Keratinocyte (primary cell): ENCODE measurements around the gene ACTN1.

ENCODE experiments used
- CTCF ChIP-seq, 3 experiments: IDR thresholded peaks in 1 of 3; conservative IDR thresholded peaks in 1 of 3; optimal IDR thresholded peaks in 1 of 3; 2 replicates in 2 of 3; 3 replicates in 1 of 3; pipeline versions ENCODE3 to v1.5.1; 2011; ENCODE audit warnings: low read length in 3 of 3, mild to moderate bottlenecking in 3 of 3, moderate library complexity in 2 of 3, control low read depth in 1 of 3, inconsistent platforms in 1 of 3; ENCODE audit not compliant: insufficient read depth in 2 of 3; ENCODE audit errors: extremely low read depth in 1 of 3
- EZH2 ChIP-seq: IDR thresholded peaks from one replicate; pipeline ENCODE4 v1.6.1; 2012; ENCODE audit warnings: inconsistent platforms, mild to moderate bottlenecking, low read length, moderate library complexity

- TF ChIP-seq CTCF (optimal IDR thresholded peaks at IDR 0.05 in 1 of 3, IDR thresholded peaks at IDR 0.05 in 1 of 3, conservative IDR thresholded peaks at IDR 0.05 in 1 of 3; ENCODE audit: extremely low read depth in 1 of 3, insufficient read depth in 2 of 3, low read length in 3 of 3): no peak
- no peak for TF ChIP-seq EZH2
Observed at GRCh38 chr14:68877993-68878575, 101.0 kb downstream of the ACTN1 start.
